ENCODE data around the gene MELK. TPM values are rescaled to one million over a fixed set of nuclear protein-coding genes. Genes with fewer than 3 reads are reported as not detected.

The MELK gene
- total and polyA plus RNA-seq, 2 donors (not counting 3 experiments of a cell fraction or from before 2014, with no cell fraction given): 19.1 to 52.1 TPM

DNA sequence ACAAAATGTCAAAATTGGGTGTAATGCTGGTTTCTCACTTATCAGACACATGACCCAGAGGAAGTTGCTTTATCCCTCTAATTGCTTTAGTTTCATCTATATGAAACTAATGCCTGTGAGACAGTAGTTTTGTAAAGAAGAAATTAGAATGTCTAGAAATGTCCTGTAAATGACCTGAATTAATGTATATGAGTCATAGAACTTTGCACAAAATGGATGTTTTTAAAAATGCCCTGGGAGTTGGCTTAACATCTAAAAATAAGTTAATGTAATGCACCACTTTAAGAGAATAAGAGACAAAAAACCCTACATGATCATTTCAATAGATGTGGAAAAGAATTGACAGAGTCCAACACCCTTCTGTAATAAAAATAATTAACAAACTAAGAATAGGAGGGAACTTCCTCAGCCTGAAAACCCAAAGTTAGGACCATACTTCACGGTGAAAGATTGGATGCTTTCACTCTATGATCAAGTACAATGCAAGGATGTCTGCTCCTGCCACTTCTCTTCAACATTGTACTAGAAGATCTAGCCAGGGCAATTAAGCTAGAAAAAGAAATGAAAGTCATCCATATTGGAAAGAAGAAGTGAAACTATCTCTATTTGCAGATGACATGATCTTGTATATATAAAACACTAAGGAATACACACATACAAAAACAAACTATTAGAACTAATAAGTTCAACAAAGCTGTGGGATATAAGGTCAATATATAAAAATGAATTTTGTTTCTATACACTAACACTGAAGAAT lies 117.9 kb downstream of the MELK start:
- no peaks in the 10 kb centered on the region for H3K4me1 ChIP-seq (ENCODE audit: control insufficient read depth, extremely low read depth, insufficient read depth, low read length)
- no peak overlapping the region for H3K9ac ChIP-seq (replicated peaks; ENCODE audit: extremely low read depth, insufficient read depth, low read length)
- H3K27me3 ChIP-seq (ENCODE audit: control insufficient read depth in 2 of 2, insufficient read depth in 2 of 2, low read length in 2 of 2): peaks cover 0 to under 1% of the 10 kb centered on the region in 2 experiments
- no peaks in the 10 kb centered on the region for H3K9me3 ChIP-seq (replicated peaks; ENCODE audit: control insufficient read depth, insufficient read depth, low read length)
- H3K79me2 ChIP-seq (ENCODE audit: control insufficient read depth, insufficient read depth, low read length): no peaks in the 10 kb centered on the region
- no peaks in the 10 kb centered on the region for H4K20me1 ChIP-seq (replicated peaks; ENCODE audit: control insufficient read depth, extremely low read depth, insufficient read depth, low read length)
- H3K27ac ChIP-seq (ENCODE audit: insufficient read depth, low read depth, low read length): no peak overlapping the region
- POLR2A ChIA-PET: no interaction called here
- no peak overlapping the region for H3K4me3 ChIP-seq (replicated peaks in 1 of 3; ENCODE audit: insufficient read depth in 1 of 3, low read depth in 1 of 3, low read length in 3 of 3)
- DNase-seq (ENCODE audit: low read depth, low spot score) (no peak), FAIRE-seq (no peak)
- H3K36me3 ChIP-seq (ENCODE audit: control insufficient read depth in 2 of 2, extremely low read depth in 1 of 2, insufficient read depth in 2 of 2, low read length in 2 of 2): no peaks in the 10 kb centered on the region
- H2AFZ ChIP-seq (ENCODE audit: low read depth, low read length): no peak overlapping the region
- CTCF ChIA-PET: no interaction called here
- TF ChIP-seq, protein P1, sequence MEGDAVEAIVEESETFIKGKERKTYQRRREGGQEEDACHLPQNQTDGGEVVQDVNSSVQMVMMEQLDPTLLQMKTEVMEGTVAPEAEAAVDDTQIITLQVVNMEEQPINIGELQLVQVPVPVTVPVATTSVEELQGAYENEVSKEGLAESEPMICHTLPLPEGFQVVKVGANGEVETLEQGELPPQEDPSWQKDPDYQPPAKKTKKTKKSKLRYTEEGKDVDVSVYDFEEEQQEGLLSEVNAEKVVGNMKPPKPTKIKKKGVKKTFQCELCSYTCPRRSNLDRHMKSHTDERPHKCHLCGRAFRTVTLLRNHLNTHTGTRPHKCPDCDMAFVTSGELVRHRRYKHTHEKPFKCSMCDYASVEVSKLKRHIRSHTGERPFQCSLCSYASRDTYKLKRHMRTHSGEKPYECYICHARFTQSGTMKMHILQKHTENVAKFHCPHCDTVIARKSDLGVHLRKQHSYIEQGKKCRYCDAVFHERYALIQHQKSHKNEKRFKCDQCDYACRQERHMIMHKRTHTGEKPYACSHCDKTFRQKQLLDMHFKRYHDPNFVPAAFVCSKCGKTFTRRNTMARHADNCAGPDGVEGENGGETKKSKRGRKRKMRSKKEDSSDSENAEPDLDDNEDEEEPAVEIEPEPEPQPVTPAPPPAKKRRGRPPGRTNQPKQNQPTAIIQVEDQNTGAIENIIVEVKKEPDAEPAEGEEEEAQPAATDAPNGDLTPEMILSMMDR (IDR thresholded peaks at IDR 0.05; ENCODE audit: extremely low read depth in 1 of 2, insufficient read depth in 1 of 2, low read depth in 1 of 2, low read length in 2 of 2): no peak
- dilution Hi-C loops (cut with MboI; ENCODE audit: extremely low pct_ligation_motif_present, low sequenced_read_pairs): no loop called here
- no peaks in the 10 kb centered on the region for H3K9me1 ChIP-seq (replicated peaks; ENCODE audit: control insufficient read depth, extremely low read depth, insufficient read depth, low read length)
- intact Hi-C loops (cut with micrococcal nuclease): no loop called here
- no peak overlapping the region for H3K4me2 ChIP-seq (ENCODE audit: insufficient read depth, low read length)
- no TSS peak for BruUV-seq (replicated peaks)

GRCh38 chr9:36691671-36692070 lies 119.0 kb downstream of the MELK start:
- ChIA-PET POLR2A (no interaction called here), CTCF (no interaction called here)
- no peak for TF ChIP-seq JUN (IDR thresholded peaks at IDR 0.05; ENCODE audit: borderline replicate concordance, insufficient read depth, insufficient read length, low read depth)
- TF ChIP-seq POLR2AphosphoS5 (IDR thresholded peaks at IDR 0.05; ENCODE audit: insufficient read depth, low read depth, low read length): no peak
- TF ChIP-seq FOS (IDR thresholded peaks at IDR 0.05; ENCODE audit: borderline replicate concordance, insufficient read depth, low read length): no peak
- TF ChIP-seq, protein P2, sequence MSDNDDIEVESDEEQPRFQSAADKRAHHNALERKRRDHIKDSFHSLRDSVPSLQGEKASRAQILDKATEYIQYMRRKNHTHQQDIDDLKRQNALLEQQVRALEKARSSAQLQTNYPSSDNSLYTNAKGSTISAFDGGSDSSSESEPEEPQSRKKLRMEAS (IDR thresholded peaks at IDR 0.05; ENCODE audit: insufficient read depth, insufficient read length): no peak
- TF ChIP-seq EZH2 (IDR thresholded peaks at IDR 0.05; ENCODE audit: borderline replicate concordance, low read depth, low read length, severe bottlenecking): no peak
- no peak for TF ChIP-seq POLR2A (IDR thresholded peaks at IDR 0.05; ENCODE audit: low read depth, low read length)
- TF ChIP-seq MYC (IDR thresholded peaks at IDR 0.05; ENCODE audit: low read depth, low read length): no peak
- TF ChIP-seq, protein P1 (IDR thresholded peaks at IDR 0.05; ENCODE audit: extremely low read depth in 1 of 2, insufficient read depth in 1 of 2, low read depth in 1 of 2, low read length in 2 of 2): no peak
- no peak for TF ChIP-seq GATA2 (IDR thresholded peaks at IDR 0.05; ENCODE audit: insufficient read depth, insufficient read length, low read depth, low read length)
- Histone ChIP-seq H3K9ac (replicated peaks; ENCODE audit: extremely low read depth, insufficient read depth, low read length) (no peak overlapping the region), H3K9me1 (replicated peaks; ENCODE audit: control insufficient read depth, extremely low read depth, insufficient read depth, low read length) (no peaks in the 10 kb centered on the region), H3K9me3 (replicated peaks; ENCODE audit: control insufficient read depth, insufficient read depth, low read length) (no peaks in the 10 kb centered on the region), H4K20me1 (replicated peaks; ENCODE audit: control insufficient read depth, extremely low read depth, insufficient read depth, low read length) (no peaks in the 10 kb centered on the region), H2AFZ (ENCODE audit: low read depth, low read length) (no peak overlapping the region), H3K36me3 (ENCODE audit: control insufficient read depth in 2 of 2, extremely low read depth in 1 of 2, insufficient read depth in 2 of 2, low read length in 2 of 2) (no peaks in the 10 kb centered on the region), H3K27me3 (ENCODE audit: control insufficient read depth in 2 of 2, insufficient read depth in 2 of 2, low read length in 2 of 2) (peaks cover 2% of the 10 kb centered on the region in 2 experiments), H3K27ac (ENCODE audit: insufficient read depth, low read depth, low read length) (no peak overlapping the region), H3K4me2 (ENCODE audit: insufficient read depth, low read length) (no peak overlapping the region), H3K4me3 (replicated peaks in 1 of 3; ENCODE audit: insufficient read depth in 1 of 3, low read depth in 1 of 3, low read length in 3 of 3) (no peak overlapping the region), H3K4me1 (ENCODE audit: control insufficient read depth, extremely low read depth, insufficient read depth, low read length) (no peaks in the 10 kb centered on the region), H3K79me2 (ENCODE audit: control insufficient read depth, insufficient read depth, low read length) (no peaks in the 10 kb centered on the region)
- DNase-seq (ENCODE audit: low read depth, low spot score) (no peak), FAIRE-seq (no peak)
- dilution Hi-C loops (cut with MboI; ENCODE audit: extremely low pct_ligation_motif_present, low sequenced_read_pairs): no loop called here
- intact Hi-C loops (cut with micrococcal nuclease): no loop called here
- BruUV-seq (replicated peaks): no TSS peak

Data from endothelial cell of umbilical vein (primary cell).